Uterus (tissue), 4 donors: Measurements from ENCODE around the gene RNF112. TPM values are rescaled to one million over a fixed set of nuclear protein-coding genes. Genes with fewer than 3 reads are reported as not detected.
A peak's percentile ranks its signal among the peaks of the same experiment; 100 is the strongest.
"Not testable (repeated sequence)": the region's sequence is repeated elsewhere in the genome, so short reads cannot be mapped to it uniquely, and the experiment has no call there.

Experiments
- DNase-seq, 2 donors: peaks; one replicate each; pipeline ENCODE4 v3.0.0-alpha.2; 2019 to 2020
- H3K27ac ChIP-seq, 2 donors: fragments of 200-600 bp; sonication (generic); 1 replicate in 1 of 2; 2 replicates in 1 of 2; pipeline ENCODE4 v1.5.1; 2016 to 2018
- H3K27me3 ChIP-seq, 2 donors: fragments of 200-600 bp; sonication (generic); one replicate each; pipeline ENCODE4 v1.5.1; 2018 to 2019; ENCODE audit warnings: control low read depth in 1 of 2
- H3K36me3 ChIP-seq, 2 donors: fragments of 200-600 bp; sonication (generic); one replicate each; pipeline ENCODE4 v1.5.1; 2019; ENCODE audit warnings: control low read depth in 1 of 2
- H3K4me1 ChIP-seq, 2 donors: fragments of 200-600 bp; sonication (generic); one replicate each; pipeline ENCODE4 v1.5.1; 2018 to 2019; ENCODE audit warnings: control low read depth in 1 of 2
- H3K4me3 ChIP-seq, 2 donors: fragments of 200-600 bp; sonication (generic); 1 replicate in 1 of 2; 2 replicates in 1 of 2; pipeline ENCODE4 v1.5.1; 2018 to 2019; ENCODE audit warnings: mild to moderate bottlenecking in 1 of 2
- H3K9me3 ChIP-seq, 2 donors: fragments of 200-600 bp; sonication (generic); one replicate each; pipeline ENCODE4 v1.5.1; 2019; ENCODE audit warnings: control low read depth in 1 of 2
- POLR2A ChIP-seq, 2 donors: fragments of 450-650 bp; IDR thresholded peaks; one replicate each; pipeline ENCODE4 v1.6.1; 2016; ENCODE audit warnings: antibody characterized with exemption in 2 of 2, mild to moderate bottlenecking in 1 of 2, moderate library complexity in 1 of 2
- intact Hi-C: fragments of 100-400 bp; cut with DNase I; formaldehyde crosslinking; loops from one replicate; pipeline ENCODE4 v1.15.1; 2023; ENCODE audit warnings: low total_unique reads
- small RNA-seq: library from RNA; depleted of rRNA; stranded (forward); fragments of <200 nt; gene quantifications from one replicate; pipeline ENCODE3, GENCODE V24; 2016
- total RNA-seq, 4 donors: library from RNA; depleted of rRNA in 3 of 4; stranded (reverse); fragments of >200 nt in 3 of 4; gene quantifications; one replicate each; pipeline versions ENCODE4 v1.1.0 to v1.2.4, GENCODE V29; 2014 to 2023
- TF ChIP-seq, protein P1 (sequence below), 4 experiments: fragments of 200-600 bp in 2 of 4; fragments of 450-650 bp in 2 of 4; sonication (generic) in 2 of 4; IDR thresholded peaks; one replicate each; pipeline ENCODE4 v1.5.1; 2016 to 2019; ENCODE audit warnings: antibody characterized with exemption in 4 of 4, mild to moderate bottlenecking in 2 of 4, moderate library complexity in 1 of 4
- donor health status: DM: yes; HTN: yes; CAD: no.

The RNF112 gene
- total RNA-seq, 4 donors from 2014 or later: 0.88 to 14.7 (median 3.7) TPM

DNA sequence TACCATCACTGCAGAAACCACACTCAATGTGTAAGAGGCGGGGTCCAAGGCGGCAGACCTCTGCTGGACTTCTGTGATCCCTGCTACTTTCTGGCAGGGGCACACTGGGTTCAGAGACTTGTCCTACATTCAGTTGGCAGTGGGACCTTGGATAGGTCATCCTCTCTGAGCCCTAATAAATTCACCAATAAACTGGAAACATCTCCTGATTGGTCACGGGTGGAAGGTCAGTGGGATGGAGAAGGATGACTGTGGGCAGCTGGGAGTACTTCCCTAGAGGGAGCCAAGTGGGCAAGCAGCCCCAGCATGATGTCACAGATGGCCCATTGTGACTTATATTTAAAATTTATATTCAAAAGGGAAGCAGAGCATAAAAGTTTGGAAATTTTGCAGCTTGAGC lies 49.7 kb downstream of the RNF112 start:
- Histone ChIP-seq H3K4me1 (peaks cover 0 to 9% of the 10 kb centered on the region in 2 donors), H3K9me3 (no peaks in the 10 kb centered on the region), H3K27me3 (no peaks in the 10 kb centered on the region), H3K36me3 (no peaks in the 10 kb centered on the region), H3K4me3 (no peak overlapping the region), H3K27ac (peak overlapping the region; percentile 45 to 67)
- TF ChIP-seq, protein P1, sequence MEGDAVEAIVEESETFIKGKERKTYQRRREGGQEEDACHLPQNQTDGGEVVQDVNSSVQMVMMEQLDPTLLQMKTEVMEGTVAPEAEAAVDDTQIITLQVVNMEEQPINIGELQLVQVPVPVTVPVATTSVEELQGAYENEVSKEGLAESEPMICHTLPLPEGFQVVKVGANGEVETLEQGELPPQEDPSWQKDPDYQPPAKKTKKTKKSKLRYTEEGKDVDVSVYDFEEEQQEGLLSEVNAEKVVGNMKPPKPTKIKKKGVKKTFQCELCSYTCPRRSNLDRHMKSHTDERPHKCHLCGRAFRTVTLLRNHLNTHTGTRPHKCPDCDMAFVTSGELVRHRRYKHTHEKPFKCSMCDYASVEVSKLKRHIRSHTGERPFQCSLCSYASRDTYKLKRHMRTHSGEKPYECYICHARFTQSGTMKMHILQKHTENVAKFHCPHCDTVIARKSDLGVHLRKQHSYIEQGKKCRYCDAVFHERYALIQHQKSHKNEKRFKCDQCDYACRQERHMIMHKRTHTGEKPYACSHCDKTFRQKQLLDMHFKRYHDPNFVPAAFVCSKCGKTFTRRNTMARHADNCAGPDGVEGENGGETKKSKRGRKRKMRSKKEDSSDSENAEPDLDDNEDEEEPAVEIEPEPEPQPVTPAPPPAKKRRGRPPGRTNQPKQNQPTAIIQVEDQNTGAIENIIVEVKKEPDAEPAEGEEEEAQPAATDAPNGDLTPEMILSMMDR (IDR thresholded peaks at IDR 0.05): no peak
- TF ChIP-seq POLR2A (IDR thresholded peaks at IDR 0.05): no peak
- peak; percentile 72 to 74 for DNase-seq
- intact Hi-C loops: no loop called here

- H3K4me3 ChIP-seq: no peak overlapping the region
- peak in 1 of 2 donors; percentile 11 for DNase-seq
- H3K27ac ChIP-seq: peak overlapping the region; percentile 45 to 67
- H3K36me3 ChIP-seq: no peaks in the 10 kb centered on the region
- no peaks in the 10 kb centered on the region for H3K27me3 ChIP-seq
- intact Hi-C loops: no loop called here
- peaks cover 0 to 9% of the 10 kb centered on the region in 2 donors for H3K4me1 ChIP-seq
- no peaks in the 10 kb centered on the region for H3K9me3 ChIP-seq
- no peak for TF ChIP-seq POLR2A (IDR thresholded peaks at IDR 0.05)
- TF ChIP-seq, protein P1 (IDR thresholded peaks at IDR 0.05): no peak
These were observed 50.1 kb downstream of the RNF112 start for GRCh38 chr17:19461116-19461515.

- Histone ChIP-seq H3K27me3 (no peaks in the 10 kb centered on the region), H3K27ac (no peak overlapping the region), H3K9me3 (no peaks in the 10 kb centered on the region), H3K4me3 (no peak overlapping the region), H3K4me1 (peaks cover 0 to 9% of the 10 kb centered on the region in 2 donors), H3K36me3 (no peaks in the 10 kb centered on the region)
- intact Hi-C loops: no loop called here
- DNase-seq: peak in 1 of 2 donors; percentile 12
- no peak for TF ChIP-seq POLR2A (IDR thresholded peaks at IDR 0.05)
- TF ChIP-seq, protein P1 (IDR thresholded peaks at IDR 0.05): no peak
These were observed 50.6 kb downstream of the RNF112 start for GRCh38 chr17:19461681-19462080.

DNA sequence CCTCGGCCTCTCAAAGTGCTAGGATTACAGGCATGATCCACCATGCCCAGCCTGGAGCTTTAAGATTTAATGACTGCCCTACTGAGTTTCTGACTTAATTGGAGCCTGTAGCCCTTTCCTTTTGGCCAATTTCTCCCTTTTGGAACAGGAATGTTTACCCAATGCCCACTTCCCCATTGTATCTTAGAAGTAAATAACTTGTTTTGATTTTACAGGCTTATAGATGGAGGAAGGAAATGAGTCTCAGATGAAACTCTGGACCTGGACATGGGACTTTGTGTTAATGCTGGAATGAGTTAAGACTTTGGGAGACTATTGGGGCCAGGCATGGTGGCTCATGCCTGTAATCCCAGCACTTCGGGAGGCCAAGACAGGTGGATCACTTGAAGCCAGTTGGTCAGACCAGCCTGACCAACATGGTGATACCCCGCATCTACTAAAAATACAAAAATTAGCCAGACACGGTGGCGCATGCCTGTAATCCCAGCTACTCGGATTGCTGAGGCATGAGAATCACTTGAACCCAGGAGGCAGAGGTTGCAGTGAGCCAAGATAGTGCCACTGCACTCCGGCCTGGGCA lies 51.5 kb downstream of the RNF112 start:
- intact Hi-C loops: not testable (repeated sequence)

GRCh38 chr17:19464031-19465026 lies 53.3 kb downstream of the RNF112 start:
- peak overlapping the region; percentile 3 to 22 for H3K27ac ChIP-seq
- intact Hi-C loops: no loop called here
- no peaks in the 10 kb centered on the region for H3K9me3 ChIP-seq
- H3K27me3 ChIP-seq: no peaks in the 10 kb centered on the region
- H3K36me3 ChIP-seq: no peaks in the 10 kb centered on the region
- H3K4me1 ChIP-seq: peaks cover 0 to 9% of the 10 kb centered on the region in 2 donors
- DNase-seq: peak; percentile 8 to 43
- no peak overlapping the region for H3K4me3 ChIP-seq
- no peak for TF ChIP-seq POLR2A (IDR thresholded peaks at IDR 0.05)
- TF ChIP-seq, protein P1 (IDR thresholded peaks at IDR 0.05): no peak

More for the DNA sequence above, 51.5 kb downstream of the RNF112 start:
- H3K27me3 ChIP-seq, H3K36me3 ChIP-seq, H3K4me1 ChIP-seq, H3K9me3 ChIP-seq, H3K4me3 ChIP-seq: not testable (repeated sequence)
- peak in 1 of 2 donors; percentile 1 for DNase-seq
- peak overlapping the region in 1 of 2 donors; percentile 54 for H3K27ac ChIP-seq

Small RNA genes lying within 50 kb of the gene (small RNA-seq; reads per million reads assigned to genes)
- not detected for gene RF00537

Other genes starting within 250 kb of the RNF112 start
- gene EPN2, start 173.9 kb upstream of the RNF112 start, total RNA-seq: 100 to 1,000 TPM in 2 of 4 donors, 10 to 100 TPM in 2; 25.6 to 145 (median 84.1) TPM
- 100 to 1,000 TPM in 1 of 4 donors, 10 to 100 TPM in 2, 1 to 10 TPM in 1; 3.8 to 105 (median 25.6) TPM for gene B9D1, start 48.5 kb upstream of the RNF112 start, total RNA-seq
- 10 to 100 TPM in 3 of 4 donors, 1 to 10 TPM in 1; 3.3 to 72.8 (median 18.3) TPM for gene MAPK7, start 32.7 kb upstream of the RNF112 start, total RNA-seq
- gene MFAP4, start 24.0 kb upstream of the RNF112 start, total RNA-seq: 100 to 1,000 TPM in 2 of 4 donors, 10 to 100 TPM in 2; 81.2 to 149 (median 117) TPM
- 10 to 100 TPM in 3 of 4 donors, 1 to 10 TPM in 1; 6.2 to 28.5 (median 18.4) TPM for gene SLC47A1, start 122.6 kb downstream of the RNF112 start, total RNA-seq
- gene ALDH3A2, start 237.5 kb downstream of the RNF112 start, total RNA-seq: 100 to 1,000 TPM in 1 of 4 donors, 10 to 100 TPM in 3; 19.0 to 166 (median 82.5) TPM